K562 (cell line): ENCODE data around the gene DNAH5. TPM values are rescaled to one million over a fixed set of nuclear protein-coding genes. Genes with fewer than 3 reads are reported as not detected.

Source experiments
- ATAC-seq: fragments of 200-7000 bp; cut with Tn5 transposase; 3 replicates; pipeline ENCODE4 v1.9.1; 2020; ENCODE audit warnings: moderate library complexity
- BruUV-seq: library from RNA; stranded (reverse); fragments of 400-500 nt; replicated peaks from 2 replicates; lab custom pipeline; 2021; lab: Mats Ljungman, UMichigan
- CTCF ChIA-PET: fragments of 300-600 bp; formaldehyde crosslinking; extraction: SDS; loops from one replicate; lab custom pipeline; 2021; ENCODE audit warnings: low intra/inter-chr PET ratio; lab: Yijun Ruan, JAX
- POLR2A ChIA-PET: fragments of 300-600, 350-650 bp; sonication (Branson Sonifier 250); formaldehyde crosslinking; extraction: SDS; loops from one replicate; lab custom pipeline; 2021; ENCODE audit warnings: antibody characterized with exemption, inconsistent platforms; lab: Yijun Ruan, JAX
- DNase-seq, 4 experiments: peaks; one replicate each; pipeline versions ENCODE4 v3.0.0 to v3.0.0-alpha.2; 2011 to 2018; ENCODE audit warnings: low spot score in 3 of 4, mixed read lengths in 3 of 4; ENCODE audit errors: extremely low read depth in 1 of 4
- FAIRE-seq: peaks from 2 replicates; lab custom pipeline; 2011; peaks lifted over from hg19 to GRCh38; lab: Jason Lieb, UNC
- H2AFZ ChIP-seq: 2 replicates; pipeline ENCODE4 v1.6.0; 2011; ENCODE audit warnings: low read depth, low read length, control low read depth, inconsistent platforms
- H3K27ac ChIP-seq: fragments of 200-600 bp; 3 replicates; pipeline ENCODE4 v1.8.0; 2011; ENCODE audit warnings: low read depth, mild to moderate bottlenecking, control low read depth, inconsistent platforms, low read length, moderate library complexity, mixed read lengths; ENCODE audit errors: extremely low read depth
- H3K27me3 ChIP-seq, 2 experiments: fragments of 300-600 bp in 1 of 2; 2 replicates in 1 of 2; 3 replicates in 1 of 2; pipeline versions ENCODE4 v1.6.0 to v1.8.0; 2011; ENCODE audit warnings: inconsistent platforms in 2 of 2, low read length in 2 of 2, mild to moderate bottlenecking in 1 of 2, mixed read lengths in 1 of 2, moderate library complexity in 1 of 2; ENCODE audit not compliant: control insufficient read depth in 2 of 2, insufficient read depth in 2 of 2
- H3K36me3 ChIP-seq: fragments of 300-600 bp; 3 replicates; pipeline ENCODE4 v1.8.0; 2011; ENCODE audit warnings: mild to moderate bottlenecking, low read length, inconsistent platforms; ENCODE audit not compliant: control insufficient read depth, insufficient read depth
- H3K4me1 ChIP-seq, 2 experiments: fragments of 200-600 bp in 1 of 2; replicated peaks in 1 of 2; 2 replicates in 1 of 2; 3 replicates in 1 of 2; pipeline versions ENCODE4 v1.5.1 to v1.8.0; 2011; ENCODE audit warnings: inconsistent platforms in 2 of 2, low read length in 2 of 2, mild to moderate bottlenecking in 1 of 2, mixed read lengths in 1 of 2, moderate library complexity in 1 of 2; ENCODE audit not compliant: control insufficient read depth in 2 of 2, insufficient read depth in 2 of 2
- H3K4me2 ChIP-seq: 2 replicates; pipeline ENCODE4 v1.6.1; 2011; ENCODE audit warnings: low read length, control low read depth, inconsistent platforms, mixed read lengths; ENCODE audit not compliant: insufficient read depth
- H3K4me3 ChIP-seq: fragments of 200-600 bp; sonication (generic), shearing (Covaris generic); 2 replicates; pipeline ENCODE4 v1.5.1; 2016; ENCODE audit warnings: control low read depth, inconsistent platforms
- H3K79me2 ChIP-seq: fragments of 200-600 bp; 3 replicates; pipeline ENCODE4 v1.8.0; 2011; ENCODE audit warnings: low read length, inconsistent platforms; ENCODE audit not compliant: control insufficient read depth, insufficient read depth
- H3K9ac ChIP-seq, 2 experiments: 2 replicates each; pipeline versions ENCODE4 v1.6.0 to v1.6.1; 2011; ENCODE audit warnings: low read depth in 2 of 2, low read length in 2 of 2, control low read depth in 1 of 2, inconsistent platforms in 1 of 2, mild to moderate bottlenecking in 1 of 2, mixed read lengths in 1 of 2; ENCODE audit not compliant: insufficient read depth in 1 of 2
- H3K9me1 ChIP-seq: one replicate; pipeline ENCODE4 v1.6.0; 2011; ENCODE audit warnings: inconsistent platforms, mild to moderate bottlenecking, low read length, moderate library complexity; ENCODE audit not compliant: control insufficient read depth, insufficient read depth
- H3K9me3 ChIP-seq: replicated peaks from 2 replicates; pipeline ENCODE4 v1.5.1; 2011; ENCODE audit warnings: low read depth, low read length, inconsistent platforms; ENCODE audit not compliant: control insufficient read depth, insufficient read depth
- H4K20me1 ChIP-seq: replicated peaks from 2 replicates; pipeline ENCODE4 v1.6.1; 2011; ENCODE audit warnings: low read length, inconsistent platforms, mixed read lengths; ENCODE audit not compliant: control insufficient read depth, insufficient read depth
- CCAR2 ChIP-seq: fragments of 200-400 bp; formaldehyde crosslinking; IDR thresholded peaks from 2 replicates; pipeline ENCODE4 v1.6.1; 2017; ENCODE audit warnings: mild to moderate bottlenecking, low read depth, low read length
- CUX1 ChIP-seq: fragments of 200-800 bp; sonication (Bioruptor generic); IDR thresholded peaks from 2 replicates; pipeline ENCODE4 v1.6.1; 2016; ENCODE audit warnings: missing genetic modification characterization, missing compliant biosample characterization
- IFI16 ChIP-seq: fragments of 250-450 bp; sonication (Bioruptor Pico); IDR thresholded peaks from 2 replicates; pipeline ENCODE4 v2.1.2; 2022; ENCODE audit warnings: mild to moderate bottlenecking, inconsistent platforms
- MTF1 ChIP-seq: fragments of 250-450 bp; sonication (Bioruptor Pico); IDR thresholded peaks from 2 replicates; pipeline ENCODE4 v1.9.0; 2021; ENCODE audit warnings: moderate library complexity, mild to moderate bottlenecking, inconsistent platforms, borderline replicate concordance
- NBN ChIP-seq: fragments of 450-650 bp; IDR thresholded peaks from 2 replicates; pipeline ENCODE4 v1.6.1; 2016; ENCODE audit warnings: low read depth, mild to moderate bottlenecking
- NFRKB ChIP-seq: fragments of 450-650 bp; IDR thresholded peaks from 2 replicates; pipeline ENCODE4 v1.6.1; 2016; ENCODE audit warnings: low read depth
- PKNOX1 ChIP-seq: fragments of 450-650 bp; IDR thresholded peaks from 2 replicates; pipeline ENCODE4 v1.6.1; 2016
- ZBED1 ChIP-seq: IDR thresholded peaks from 2 replicates; pipeline ENCODE4 v1.6.1; 2014
- ZNF184 ChIP-seq: sonication (generic); formaldehyde crosslinking; IDR thresholded peaks from 2 replicates; pipeline ENCODE4 v1.5.0; 2020; ENCODE audit warnings: missing genetic modification reagents
- ZNF354B ChIP-seq: fragments of 250-450 bp; sonication (Bioruptor Pico); IDR thresholded peaks from 2 replicates; pipeline ENCODE4 v1.4.0; 2020
- WGBS: fragments of 100-300 bp; shearing (Covaris generic); methylation state at CpG from one replicate; pipeline ENCODE4 v1.1.6; 2016; ENCODE audit warnings: low coverage, mixed read lengths; ENCODE audit not compliant: insufficient coverage; ENCODE audit errors: missing lambda C conversion rate; 5-methylcytosine and 5-hydroxymethylcytosine counted together
- in situ Hi-C: fragments of 300-500 bp; cut with MboI; formaldehyde crosslinking; loops from 4 replicates; pipeline ENCODE4 v1.15.0; 2018; ENCODE audit warnings: inconsistent platforms, mixed read lengths
- intact Hi-C: fragments of 100-400 bp; cut with micrococcal nuclease; formaldehyde crosslinking; loops from 2 replicates; pipeline ENCODE4 v1.14.2; 2022
- polyA plus RNA-seq, 8 experiments: library from polyadenylated mRNA; depleted of rRNA in 4 of 8; stranded (reverse) in 5 of 8; unstranded in 3 of 8; fragments of >200 nt; fragmentation: Nextera tagmentation in 2 of 8; fragmentation: Illumina TruSeq in 1 of 8; extraction: Ambion mirVana in 2 of 8; extraction: Trizol in 1 of 8; gene quantifications; 2 replicates each; pipeline versions ENCODE4 v1.2.1 to v1.2.3, GENCODE V29; 2011 to 2014; ENCODE audit warnings: inconsistent platforms in 1 of 8, missing spikeins in 1 of 8
- total RNA-seq, 7 experiments: library from RNA; depleted of rRNA in 6 of 7; stranded (reverse); fragments of >200 nt in 6 of 7; fragmentation: Illumina TruSeq in 2 of 7; extraction: Trizol in 2 of 7; gene quantifications; 2 replicates each; pipeline versions ENCODE4 v1.2.1 to v1.2.3, GENCODE V29; 2011 to 2021; ENCODE audit warnings: low replicate concordance in 1 of 7

The DNAH5 gene
- total and polyA plus RNA-seq, 9 of the 15 experiments (the other 6 are each of a cell fraction or from before 2014, with no cell fraction given): 0.03 TPM; not detected in 8

GRCh38 chr5:13909271-13909670, 35.2 kb downstream of the DNAH5 start:
- in situ Hi-C loops (no loop called here), intact Hi-C loops (no loop called here)
- DNase-seq: no peak
- no peak for FAIRE-seq
- 4% methylated on average over 1 of the region's 1 CpG for WGBS
- Histone ChIP-seq H2AFZ (no peak overlapping the region), H3K9me1 (no peaks in the 10 kb centered on the region), H3K4me2 (no peak overlapping the region), H3K9ac (no peak overlapping the region), H3K9me3 (no peaks in the 10 kb centered on the region), H3K36me3 (no peaks in the 10 kb centered on the region), H3K4me3 (no peak overlapping the region)
- CTCF ChIA-PET: no interaction called here
- TF ChIP-seq ZBED1 (no peak), ZNF184 (no peak), NBN (no peak), IFI16 (CRISPR knock-in tag) (no peak), CCAR2 (no peak), MTF1 (CRISPR knock-in tag) (no peak), NFRKB (no peak), PKNOX1 (no peak), ZNF354B (CRISPR knock-in tag) (no peak), CUX1 (CRISPR knock-in tag) (no peak)
- TF ChIP-seq, all 486 proteins: peak for 0
- Histone ChIP-seq H3K27ac (no peak overlapping the region), H3K27me3 (no peaks in the 10 kb centered on the region), H3K79me2 (no peaks in the 10 kb centered on the region), H3K4me1 (no peaks in the 10 kb centered on the region), H4K20me1 (no peaks in the 10 kb centered on the region)
- POLR2A ChIA-PET: no interaction called here
- ATAC-seq: no peak
- BruUV-seq: no TSS peak
